Measurements from ENCODE around the gene COPS3. TPM values are rescaled to one million over a fixed set of nuclear protein-coding genes. Genes with fewer than 3 reads are reported as not detected.
A peak's percentile ranks its signal among the peaks of the same experiment; 100 is the strongest.

The COPS3 gene
- total RNA-seq, result 125 and 133 TPM in 2 replicates

- peak; percentile 99 for DNase-seq
- H3K36me3 Mint-ChIP-seq (ENCODE audit: low read depth), result peaks cover 12% of the 10 kb centered on the region
- peak within 1 kb of the TSS; percentile 97 for H3K4me3 Mint-ChIP-seq
- peaks cover 2% of the 10 kb centered on the region for H3K27me3 Mint-ChIP-seq
- intact Hi-C loops (cut with micrococcal nuclease), result loop anchor here (1.0 to 5.0 kb wide), 3 partner anchors 22 to 74 kb away; partner anchors contain the start of genes FLCN, NT5M and PLD6
- no peaks in the 10 kb centered on the region for H3K9me3 Mint-ChIP-seq
- H3K4me1 Mint-ChIP-seq, result peaks cover 33% of the 10 kb centered on the region
- H3K27ac Mint-ChIP-seq, result peak within 1 kb of the TSS; percentile 93
Measured at GRCh38 chr17:17280613-17281549, at the start of gene COPS3. Gene COPS3, minus strand, starts transcription at chr17:17281246. Its CDS starts 60 bp downstream, at chr17:17281186.

GRCh38 chr17:17328251-17328650, 47.2 kb upstream of the COPS3 start:
- no peak overlapping the region for H3K27ac Mint-ChIP-seq
- intact Hi-C loops (cut with micrococcal nuclease), result no loop called here
- no peaks in the 10 kb centered on the region for H3K9me3 Mint-ChIP-seq
- peaks cover 3% of the 10 kb centered on the region for H3K36me3 Mint-ChIP-seq (ENCODE audit: low read depth)
- H3K27me3 Mint-ChIP-seq, result no peaks in the 10 kb centered on the region
- no peak for DNase-seq
- H3K4me1 Mint-ChIP-seq, result no peaks in the 10 kb centered on the region
- H3K4me3 Mint-ChIP-seq, result no peak overlapping the region

- Mint-ChIP-seq H3K27me3 (no peaks in the 10 kb centered on the region), H3K4me1 (no peaks in the 10 kb centered on the region), H3K36me3 (ENCODE audit: low read depth) (peaks cover 3% of the 10 kb centered on the region), H3K4me3 (no peak overlapping the region), H3K27ac (no peak overlapping the region), H3K9me3 (no peaks in the 10 kb centered on the region)
- intact Hi-C loops (cut with micrococcal nuclease), result no loop called here
- no peak for DNase-seq
Measured at GRCh38 chr17:17326275-17326875, 45.3 kb upstream of the COPS3 start.

GRCh38 chr17:17325816-17326215, 44.8 kb upstream of the COPS3 start:
- Mint-ChIP-seq H3K4me1 (no peaks in the 10 kb centered on the region), H3K4me3 (no peak overlapping the region), H3K27ac (no peak overlapping the region), H3K27me3 (no peaks in the 10 kb centered on the region), H3K9me3 (no peaks in the 10 kb centered on the region), H3K36me3 (ENCODE audit: low read depth) (peaks cover 3% of the 10 kb centered on the region)
- DNase-seq, result no peak
- intact Hi-C loops (cut with micrococcal nuclease), result no loop called here

- DNase-seq, result no peak
- no peaks in the 10 kb centered on the region for H3K27me3 Mint-ChIP-seq
- H3K9me3 Mint-ChIP-seq, result no peaks in the 10 kb centered on the region
- intact Hi-C loops (cut with micrococcal nuclease), result no loop called here
- no peak overlapping the region for H3K27ac Mint-ChIP-seq
- H3K36me3 Mint-ChIP-seq (ENCODE audit: low read depth), result peaks cover 3% of the 10 kb centered on the region
- H3K4me3 Mint-ChIP-seq, result no peak overlapping the region
- H3K4me1 Mint-ChIP-seq, result no peaks in the 10 kb centered on the region
Measured at GRCh38 chr17:17325228-17325627, 44.2 kb upstream of the COPS3 start.

- Mint-ChIP-seq H3K4me1 (no peaks in the 10 kb centered on the region), H3K9me3 (no peaks in the 10 kb centered on the region), H3K27me3 (no peaks in the 10 kb centered on the region), H3K4me3 (no peak overlapping the region), H3K27ac (no peak overlapping the region), H3K36me3 (ENCODE audit: low read depth) (peaks cover 3% of the 10 kb centered on the region)
- no peak for DNase-seq
- intact Hi-C loops (cut with micrococcal nuclease), result no loop called here
Measured at GRCh38 chr17:17324616-17325015, 43.6 kb upstream of the COPS3 start.

- intact Hi-C loops (cut with micrococcal nuclease), result no loop called here
- H3K36me3 Mint-ChIP-seq (ENCODE audit: low read depth), result peaks cover 3% of the 10 kb centered on the region
Measured at GRCh38 chr17:17322516-17323510, 41.8 kb upstream of the COPS3 start.

GRCh38 chr17:17321356-17322025, 40.4 kb upstream of the COPS3 start:
- H3K36me3 Mint-ChIP-seq (ENCODE audit: low read depth), result peaks cover 3% of the 10 kb centered on the region
- H3K27me3 Mint-ChIP-seq, result no peaks in the 10 kb centered on the region
- H3K4me1 Mint-ChIP-seq, result no peaks in the 10 kb centered on the region
- H3K27ac Mint-ChIP-seq, result no peak overlapping the region
- DNase-seq, result no peak
- no peak overlapping the region for H3K4me3 Mint-ChIP-seq
- intact Hi-C loops (cut with micrococcal nuclease), result no loop called here
- H3K9me3 Mint-ChIP-seq, result no peaks in the 10 kb centered on the region

More at GRCh38 chr17:17322516-17323510, 41.8 kb upstream of the COPS3 start:
- DNase-seq, result no peak
- H3K27ac Mint-ChIP-seq, result no peak overlapping the region
- H3K4me3 Mint-ChIP-seq, result no peak overlapping the region
- no peaks in the 10 kb centered on the region for H3K4me1 Mint-ChIP-seq
- no peaks in the 10 kb centered on the region for H3K27me3 Mint-ChIP-seq
- no peaks in the 10 kb centered on the region for H3K9me3 Mint-ChIP-seq

GRCh38 chr17:17320911-17321220, 39.8 kb upstream of the COPS3 start:
- H3K4me1 Mint-ChIP-seq, result no peaks in the 10 kb centered on the region
- H3K27ac Mint-ChIP-seq, result no peak overlapping the region
- intact Hi-C loops (cut with micrococcal nuclease), result no loop called here
- H3K36me3 Mint-ChIP-seq (ENCODE audit: low read depth), result peaks cover 3% of the 10 kb centered on the region
- no peaks in the 10 kb centered on the region for H3K9me3 Mint-ChIP-seq
- no peak for DNase-seq
- no peak overlapping the region for H3K4me3 Mint-ChIP-seq
- H3K27me3 Mint-ChIP-seq, result no peaks in the 10 kb centered on the region

- intact Hi-C loops (cut with micrococcal nuclease), result no loop called here
- Mint-ChIP-seq H3K27me3 (no peaks in the 10 kb centered on the region), H3K27ac (no peak overlapping the region), H3K4me1 (no peaks in the 10 kb centered on the region), H3K36me3 (ENCODE audit: low read depth) (peaks cover 3% of the 10 kb centered on the region), H3K9me3 (no peaks in the 10 kb centered on the region), H3K4me3 (no peak overlapping the region)
- no peak for DNase-seq
Measured at GRCh38 chr17:17320188-17320910, 39.3 kb upstream of the COPS3 start.

- no peak overlapping the region for H3K27ac Mint-ChIP-seq
- peaks cover 6% of the 10 kb centered on the region for H3K4me1 Mint-ChIP-seq
- H3K36me3 Mint-ChIP-seq (ENCODE audit: low read depth), result peaks cover 6% of the 10 kb centered on the region
- H3K9me3 Mint-ChIP-seq, result no peaks in the 10 kb centered on the region
- no peak overlapping the region for H3K4me3 Mint-ChIP-seq
- DNase-seq, result no peak
- intact Hi-C loops (cut with micrococcal nuclease), result no loop called here
- no peaks in the 10 kb centered on the region for H3K27me3 Mint-ChIP-seq
Measured at GRCh38 chr17:17315142-17315821, 34.2 kb upstream of the COPS3 start.

- Mint-ChIP-seq H3K27me3 (no peaks in the 10 kb centered on the region), H3K27ac (no peak overlapping the region), H3K4me1 (peaks cover 6% of the 10 kb centered on the region), H3K36me3 (ENCODE audit: low read depth) (peaks cover 7% of the 10 kb centered on the region), H3K9me3 (no peaks in the 10 kb centered on the region), H3K4me3 (no peak overlapping the region)
- DNase-seq, result no peak
- intact Hi-C loops (cut with micrococcal nuclease), result no loop called here
Measured at GRCh38 chr17:17314501-17315071, 33.5 kb upstream of the COPS3 start.
